Stimulated activated CD4-positive, alpha-beta T cell treated with anti-CD3 and anti-CD28 coated beads, Interleukin-12 subunit alpha, Interleukin-12 subunit beta, amount 100 ng/mL, for 4 hours (primary cell): Measurements from ENCODE around the gene LDHAL6B.

Experiments used
- DNase-seq: peaks from one replicate; pipeline ENCODE4 v3.0.0-alpha.2; 2020

Gene LDHAL6B

GRCh38 chr15:59255680-59256336 lies 49.2 kb downstream of the LDHAL6B start:
- DNase-seq, result no peak

- DNase-seq, result no peak
These were observed 49.8 kb downstream of the LDHAL6B start for GRCh38 chr15:59256482-59256881.

- DNase-seq, result no peak
These were observed 50.5 kb downstream of the LDHAL6B start for GRCh38 chr15:59257140-59257539.
